ENCODE results near the gene GAB4.

The GAB4 gene

GRCh38 chr22:16973591-16974297 is 34.3 kb downstream of the GAB4 start:
- Histone ChIP-seq H3K27me3 (ENCODE audit: insufficient read depth, low read length, poor library complexity, severe bottlenecking) (no peaks in the 10 kb centered on the region), H3F3A (ENCODE audit: low read depth) (no peaks in the 10 kb centered on the region), H3K9ac (ENCODE audit: low read depth, low read length, poor library complexity, severe bottlenecking) (no peak overlapping the region), H3K4me2 (ENCODE audit: low read depth, low read length, poor library complexity, severe bottlenecking) (peak overlapping the region; percentile 30), H3K9me3 (ENCODE audit: insufficient read depth, low read depth, low read length) (peaks cover 2% of the 10 kb centered on the region; the same call in 1 of the 2 replicates), H3K36me3 (ENCODE audit: insufficient read depth, low read length) (no peaks in the 10 kb centered on the region), H4K20me1 (ENCODE audit: insufficient read depth, low read length, poor library complexity, severe bottlenecking) (no peaks in the 10 kb centered on the region), H2AFZ (ENCODE audit: low read length) (peak overlapping the region; percentile 34; the same call in 1 of the 2 replicates), H3K79me2 (ENCODE audit: insufficient read depth, low read length) (no peaks in the 10 kb centered on the region), H3K9me2 (replicated peaks; ENCODE audit: low read depth, low read length) (no peaks in the 10 kb centered on the region), H3K4me1 (ENCODE audit: insufficient read depth, low read length, poor library complexity, severe bottlenecking) (peaks cover 68% of the 10 kb centered on the region), H3K4me3 (ENCODE audit: low read length, poor library complexity, severe bottlenecking) (no peak overlapping the region)
- TF ChIP-seq, protein P1, sequence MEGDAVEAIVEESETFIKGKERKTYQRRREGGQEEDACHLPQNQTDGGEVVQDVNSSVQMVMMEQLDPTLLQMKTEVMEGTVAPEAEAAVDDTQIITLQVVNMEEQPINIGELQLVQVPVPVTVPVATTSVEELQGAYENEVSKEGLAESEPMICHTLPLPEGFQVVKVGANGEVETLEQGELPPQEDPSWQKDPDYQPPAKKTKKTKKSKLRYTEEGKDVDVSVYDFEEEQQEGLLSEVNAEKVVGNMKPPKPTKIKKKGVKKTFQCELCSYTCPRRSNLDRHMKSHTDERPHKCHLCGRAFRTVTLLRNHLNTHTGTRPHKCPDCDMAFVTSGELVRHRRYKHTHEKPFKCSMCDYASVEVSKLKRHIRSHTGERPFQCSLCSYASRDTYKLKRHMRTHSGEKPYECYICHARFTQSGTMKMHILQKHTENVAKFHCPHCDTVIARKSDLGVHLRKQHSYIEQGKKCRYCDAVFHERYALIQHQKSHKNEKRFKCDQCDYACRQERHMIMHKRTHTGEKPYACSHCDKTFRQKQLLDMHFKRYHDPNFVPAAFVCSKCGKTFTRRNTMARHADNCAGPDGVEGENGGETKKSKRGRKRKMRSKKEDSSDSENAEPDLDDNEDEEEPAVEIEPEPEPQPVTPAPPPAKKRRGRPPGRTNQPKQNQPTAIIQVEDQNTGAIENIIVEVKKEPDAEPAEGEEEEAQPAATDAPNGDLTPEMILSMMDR (conservative IDR thresholded peaks at IDR 0.05; ENCODE audit: low read length), result no peak
- TF ChIP-seq EZH2phosphoT487 (IDR thresholded peaks at IDR 0.05; ENCODE audit: borderline replicate concordance), result no peak

DNA sequence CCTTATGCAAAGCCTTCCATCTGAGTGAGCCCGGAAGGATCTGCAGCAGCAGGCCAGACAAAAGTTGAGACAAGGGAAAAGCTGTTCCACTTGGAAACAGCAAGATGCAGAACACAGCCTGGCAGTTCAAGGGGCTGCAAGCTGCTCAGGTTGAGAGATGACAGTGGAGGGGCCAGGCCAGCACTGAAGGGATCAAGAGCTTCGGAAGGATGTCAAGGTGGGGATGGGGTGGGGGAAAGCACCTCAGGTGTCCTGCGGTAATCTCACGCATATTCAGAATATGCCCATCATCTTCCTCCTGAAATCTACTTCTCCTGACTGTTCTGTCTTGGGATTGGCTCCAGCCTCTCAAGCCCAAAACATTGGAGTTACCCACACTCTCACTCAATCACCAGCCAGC is 35.7 kb downstream of the GAB4 start:
- Histone ChIP-seq H3K4me3 (ENCODE audit: low read length, poor library complexity, severe bottlenecking) (no peak overlapping the region), H3K9me2 (replicated peaks; ENCODE audit: low read depth, low read length) (no peaks in the 10 kb centered on the region), H3K36me3 (ENCODE audit: insufficient read depth, low read length) (no peaks in the 10 kb centered on the region), H3K4me2 (ENCODE audit: low read depth, low read length, poor library complexity, severe bottlenecking) (peak overlapping the region; percentile 4), H3K27me3 (ENCODE audit: insufficient read depth, low read length, poor library complexity, severe bottlenecking) (no peaks in the 10 kb centered on the region), H4K20me1 (ENCODE audit: insufficient read depth, low read length, poor library complexity, severe bottlenecking) (no peaks in the 10 kb centered on the region), H2AFZ (ENCODE audit: low read length) (no peak overlapping the region), H3K79me2 (ENCODE audit: insufficient read depth, low read length) (no peaks in the 10 kb centered on the region), H3K9me3 (ENCODE audit: insufficient read depth, low read depth, low read length) (no peaks in the 10 kb centered on the region), H3K4me1 (ENCODE audit: insufficient read depth, low read length, poor library complexity, severe bottlenecking) (peaks cover 68% of the 10 kb centered on the region), H3F3A (ENCODE audit: low read depth) (no peaks in the 10 kb centered on the region), H3K9ac (ENCODE audit: low read depth, low read length, poor library complexity, severe bottlenecking) (no peak overlapping the region)
- TF ChIP-seq EZH2phosphoT487 (IDR thresholded peaks at IDR 0.05; ENCODE audit: borderline replicate concordance), result no peak
- TF ChIP-seq, protein P1 (conservative IDR thresholded peaks at IDR 0.05; ENCODE audit: low read length), result no peak

DNA sequence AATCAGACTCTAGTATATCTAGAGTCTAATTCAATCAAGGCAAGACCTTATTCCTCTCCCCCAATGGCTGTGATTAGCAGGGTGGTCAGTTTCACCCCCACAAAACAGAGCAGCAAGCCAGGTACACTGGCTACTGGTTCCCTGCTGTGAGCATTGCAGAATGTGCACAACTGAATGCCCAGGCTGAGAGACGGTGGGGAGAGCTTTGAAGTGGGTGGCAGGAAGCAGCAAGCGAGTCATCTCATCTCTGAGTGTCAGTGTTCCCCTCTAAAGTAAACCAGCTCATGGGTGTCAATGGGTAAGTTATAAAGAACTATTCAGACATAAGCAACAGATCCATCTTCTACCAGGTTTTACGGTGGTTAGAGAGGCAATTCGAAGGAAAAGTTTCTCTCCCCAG is 37.6 kb downstream of the GAB4 start:
- peaks cover 63% of the 10 kb centered on the region for H3K4me1 ChIP-seq (ENCODE audit: insufficient read depth, low read length, poor library complexity, severe bottlenecking)
- no peak for TF ChIP-seq EZH2phosphoT487 (IDR thresholded peaks at IDR 0.05; ENCODE audit: borderline replicate concordance)
- TF ChIP-seq, protein P1 (conservative IDR thresholded peaks at IDR 0.05; ENCODE audit: low read length), result no peak
- peak overlapping the region; percentile 17; the same call in 1 of the 2 replicates for H2AFZ ChIP-seq (ENCODE audit: low read length)
- peak overlapping the region; percentile 48 for H3K4me2 ChIP-seq (ENCODE audit: low read depth, low read length, poor library complexity, severe bottlenecking)
- H4K20me1 ChIP-seq (ENCODE audit: insufficient read depth, low read length, poor library complexity, severe bottlenecking), result no peaks in the 10 kb centered on the region
- H3K36me3 ChIP-seq (ENCODE audit: insufficient read depth, low read length), result no peaks in the 10 kb centered on the region
- no peaks in the 10 kb centered on the region for H3K27me3 ChIP-seq (ENCODE audit: insufficient read depth, low read length, poor library complexity, severe bottlenecking)
- no peaks in the 10 kb centered on the region for H3K79me2 ChIP-seq (ENCODE audit: insufficient read depth, low read length)
- H3K9me3 ChIP-seq (ENCODE audit: insufficient read depth, low read depth, low read length), result no peaks in the 10 kb centered on the region
- H3K9me2 ChIP-seq (replicated peaks; ENCODE audit: low read depth, low read length), result no peaks in the 10 kb centered on the region
- no peak overlapping the region for H3K4me3 ChIP-seq (ENCODE audit: low read length, poor library complexity, severe bottlenecking)
- H3F3A ChIP-seq (ENCODE audit: low read depth), result no peaks in the 10 kb centered on the region
- peak overlapping the region; percentile 47 for H3K9ac ChIP-seq (ENCODE audit: low read depth, low read length, poor library complexity, severe bottlenecking)
